A549 (cell line): ENCODE data around the gene SPATA12. TPM values are rescaled to one million over a fixed set of nuclear protein-coding genes. Genes with fewer than 3 reads are reported as not detected.

Experiments used
- ATAC-seq, 2 experiments: fragments of 200-7000 bp in 1 of 2; fragments of >200 bp in 1 of 2; cut with Nextera tagmentation in 1 of 2; cut with Tn5 transposase in 1 of 2; 3 replicates each; pipeline versions ENCODE4 v1.8.0 to v1.9.1; 2018 to 2020; ENCODE audit warnings: mild to moderate bottlenecking in 1 of 2, moderate library complexity in 1 of 2
- CTCF ChIA-PET: fragments of 300-600 bp; sonication (Branson Sonifier 250); formaldehyde crosslinking; extraction: SDS; loops from one replicate; lab custom pipeline; 2021; ENCODE audit warnings: antibody characterized with exemption, inconsistent platforms; lab: Yijun Ruan, JAX
- POLR2A ChIA-PET: fragments of 350-600 bp; formaldehyde crosslinking; extraction: SDS; loops from one replicate; lab custom pipeline; 2021; ENCODE audit warnings: antibody characterized with exemption, inconsistent platforms; lab: Yijun Ruan, JAX
- DNase-seq, 2 experiments: peaks; one replicate each; pipeline versions ENCODE4 v3.0.0 to v3.0.0-alpha.2; 2011 to 2016; ENCODE audit warnings: low read depth in 1 of 2, low spot score in 1 of 2
- FAIRE-seq: peaks from 2 replicates; lab custom pipeline; 2011; peaks lifted over from hg19 to GRCh38; lab: Jason Lieb, UNC
- H3K27ac ChIP-seq, 2 experiments: fragments of >200 bp; sonication (Bioruptor Twin); formaldehyde crosslinking; 3 replicates each; pipeline ENCODE4 v1.5.1; 2016 to 2017
- H3K4me1 ChIP-seq: fragments of >200 bp; sonication (Bioruptor Twin); formaldehyde crosslinking; 3 replicates; pipeline ENCODE4 v1.6.1; 2016
- H3K4me2 ChIP-seq: fragments of >200 bp; sonication (Bioruptor Twin); formaldehyde crosslinking; 3 replicates; pipeline ENCODE4 v1.6.1; 2016
- H3K4me3 ChIP-seq: fragments of >200 bp; sonication (Bioruptor Twin); formaldehyde crosslinking; 3 replicates; pipeline ENCODE4 v1.5.1; 2016
- H3K9me3 ChIP-seq: fragments of >200 bp; sonication (Bioruptor Twin); formaldehyde crosslinking; 3 replicates; pipeline ENCODE4 v1.6.1; 2016
- CBX2 ChIP-seq: fragments of 200-600 bp; sonication (generic); IDR thresholded peaks from 2 replicates; pipeline ENCODE4 v1.6.1; 2016; ENCODE audit warnings: low read depth, mild to moderate bottlenecking, borderline replicate concordance
- CBX8 ChIP-seq: fragments of 200-600 bp; sonication (generic); IDR thresholded peaks from 2 replicates; pipeline ENCODE4 v1.6.1; 2016
- CEBPB ChIP-seq, 2 experiments: fragments of >200 bp in 1 of 2; sonication (Bioruptor Twin) in 1 of 2; formaldehyde crosslinking in 1 of 2; IDR thresholded peaks; 2 replicates each; pipeline ENCODE4 v1.6.1; 2012 to 2016
- EHF ChIP-seq: fragments of 250-450 bp; sonication (Bioruptor Pico); IDR thresholded peaks from 2 replicates; pipeline ENCODE4 v1.5.0; 2020; ENCODE audit warnings: mild to moderate bottlenecking
- FOSB ChIP-seq: fragments of 250-450 bp; sonication (Bioruptor Pico); IDR thresholded peaks from 2 replicates; pipeline ENCODE4 v1.5.0; 2020; ENCODE audit warnings: mild to moderate bottlenecking, moderate library complexity
- FOSL2 ChIP-seq, 2 experiments: fragments of 450-650 bp in 1 of 2; fragments of >200 bp in 1 of 2; sonication (Bioruptor Twin) in 1 of 2; formaldehyde crosslinking; IDR thresholded peaks; 2 replicates each; pipeline versions ENCODE4 v1.5.0 to v1.6.1; 2016 to 2020; ENCODE audit warnings: mild to moderate bottlenecking in 1 of 2, moderate library complexity in 1 of 2
- GATA3 ChIP-seq: IDR thresholded peaks from 2 replicates; pipeline ENCODE4 v1.6.1; 2012; ENCODE audit warnings: borderline replicate concordance
- HOXA7 ChIP-seq: fragments of 250-450 bp; sonication (Bioruptor Pico); IDR thresholded peaks from 2 replicates; pipeline ENCODE4 v1.5.0; 2020; ENCODE audit warnings: mild to moderate bottlenecking, moderate library complexity
- HOXB5 ChIP-seq: fragments of 250-450 bp; sonication (Bioruptor Pico); IDR thresholded peaks from 2 replicates; pipeline ENCODE4 v1.5.0; 2020; ENCODE audit warnings: mild to moderate bottlenecking, moderate library complexity
- JUN ChIP-seq, 2 experiments: fragments of >200 bp; sonication (Bioruptor Twin); formaldehyde crosslinking; IDR thresholded peaks; 2 replicates in 1 of 2; 3 replicates in 1 of 2; pipeline ENCODE4 v1.6.1; 2016 to 2017
- KDM1A ChIP-seq: fragments of 200-600 bp; sonication (generic); IDR thresholded peaks from 2 replicates; pipeline ENCODE4 v1.6.1; 2016; ENCODE audit warnings: low read depth, mild to moderate bottlenecking
- MAFK ChIP-seq: fragments of 450-650 bp; IDR thresholded peaks from 2 replicates; pipeline ENCODE4 v1.6.1; 2014; ENCODE audit not compliant: partially characterized antibody
- MYC ChIP-seq: IDR thresholded peaks from 2 replicates; pipeline ENCODE4 v1.6.1; 2012; ENCODE audit warnings: mild to moderate bottlenecking, inconsistent platforms, low read length, improper control_type of control experiment, borderline replicate concordance
- NFE2L2 ChIP-seq: fragments of 150-350 bp; conservative IDR thresholded peaks from 2 replicates; pipeline ENCODE4 v1.6.1; 2014; ENCODE audit warnings: low read length
- POLR2AphosphoS2 ChIP-seq: conservative IDR thresholded peaks from 2 replicates; pipeline ENCODE4 v1.6.1; 2012; ENCODE audit warnings: low read length, improper control_type of control experiment, inconsistent platforms
- RNF2 ChIP-seq: fragments of 200-600 bp; sonication (generic); IDR thresholded peaks from 2 replicates; pipeline ENCODE4 v1.6.1; 2016; ENCODE audit warnings: low read depth, mild to moderate bottlenecking, antibody characterized with exemption, moderate library complexity, borderline replicate concordance
- SREBF2 ChIP-seq: fragments of 450-650 bp; IDR thresholded peaks from 2 replicates; pipeline ENCODE4 v1.6.1; 2014; ENCODE audit warnings: mild to moderate bottlenecking, moderate library complexity
- ZFP36 ChIP-seq: fragments of 450-650 bp; IDR thresholded peaks from 2 replicates; pipeline ENCODE4 v1.6.1; 2014; ENCODE audit warnings: borderline replicate concordance; ENCODE audit not compliant: partially characterized antibody
- ZNF302 ChIP-seq: fragments of 250-450 bp; sonication (Bioruptor Pico); IDR thresholded peaks from 2 replicates; pipeline ENCODE4 v1.9.0; 2021; ENCODE audit warnings: inconsistent platforms, mild to moderate bottlenecking, moderate library complexity
- ZSCAN20 ChIP-seq: fragments of 250-450 bp; sonication (Bioruptor Pico); IDR thresholded peaks from 2 replicates; pipeline ENCODE4 v1.8.0; 2022; ENCODE audit warnings: mild to moderate bottlenecking, moderate library complexity
- WGBS: methylation state at CpG from one replicate; pipeline ENCODE4 v1.1.6; 2017; ENCODE audit errors: missing lambda C conversion rate; 5-methylcytosine and 5-hydroxymethylcytosine counted together
- polyA plus RNA-seq, 4 experiments: library from polyadenylated mRNA; depleted of rRNA in 3 of 4; stranded (reverse); fragments of >200 nt; fragmentation: RNase III in 1 of 4; extraction: RNeasy Plus Mini Kit Qiagen cat#74134 plus additional on column Dnase treatment in 1 of 4; gene quantifications; 2 replicates in 3 of 4; 3 replicates in 1 of 4; pipeline ENCODE4 v1.2.3, GENCODE V29; 2011 to 2017
- TF ChIP-seq, protein P1 (sequence below): fragments of 250-450 bp; sonication (Bioruptor Pico); IDR thresholded peaks from 2 replicates; pipeline ENCODE4 v1.5.0; 2021; ENCODE audit warnings: mild to moderate bottlenecking, moderate library complexity, borderline replicate concordance
- TF ChIP-seq, protein P2 (sequence below): fragments of 150-350 bp; IDR thresholded peaks from 2 replicates; pipeline ENCODE4 v1.6.1; 2014; ENCODE audit warnings: low read depth, mild to moderate bottlenecking, low read length
- TF ChIP-seq, protein P3 (sequence below): fragments of >200 bp; sonication (Bioruptor Twin); formaldehyde crosslinking; IDR thresholded peaks from 2 replicates; pipeline ENCODE4 v1.6.1; 2016
- TF ChIP-seq, protein P4 (sequence below): fragments of >200 bp; sonication (Bioruptor Twin); formaldehyde crosslinking; IDR thresholded peaks from 3 replicates; pipeline ENCODE4 v1.5.1; 2016
- TF ChIP-seq, protein P5 (sequence below): IDR thresholded peaks from 2 replicates; pipeline ENCODE4 v1.6.1; 2012; ENCODE audit warnings: low read depth, borderline replicate concordance

SPATA12 gene
- polyA plus RNA-seq, 2 of the 4 experiments (the other 2 are of a cell fraction), result 0.17 to 0.18 TPM

- no peak overlapping the region for H3K27ac ChIP-seq
- H3K9me3 ChIP-seq, result no peaks in the 10 kb centered on the region
- ATAC-seq, result no peak
- ChIA-PET POLR2A (no interaction called here), CTCF (interaction anchor here (1.2 kb wide), 1 partner anchor 68 kb away, joined by 3 read pairs; no protein-coding TSS in a partner anchor)
- no peak for FAIRE-seq
- TF ChIP-seq ZFP36 (no peak), EHF (no peak), NFE2L2 (no peak), HOXB5 (no peak), RNF2 (no peak), MAFK (no peak)
- no peak overlapping the region for H3K4me3 ChIP-seq
- WGBS, result 95% methylated on average over 5 of the region's 5 CpGs
- no peaks in the 10 kb centered on the region for H3K4me1 ChIP-seq
- H3K4me2 ChIP-seq, result no peak overlapping the region
- no peak for DNase-seq
Observed at GRCh38 chr3:57031631-57032541, 28.6 kb upstream of the SPATA12 start.

GRCh38 chr3:57036952-57037351, 23.5 kb upstream of the SPATA12 start:
- DNase-seq (no peak), ATAC-seq (no peak)
- ChIA-PET CTCF (no interaction called here), POLR2A (no interaction called here)
- H3K4me1 ChIP-seq, result no peaks in the 10 kb centered on the region
- H3K4me2 ChIP-seq, result no peak overlapping the region
- no peak overlapping the region for H3K27ac ChIP-seq
- no peak overlapping the region for H3K4me3 ChIP-seq
- TF ChIP-seq JUN (IDR thresholded peaks at IDR 0.05) (no peak), MYC (no peak), MAFK (no peak), FOSL2 (IDR thresholded peaks at IDR 0.05) (no peak), FOSL2 (CRISPR knock-in tag; IDR thresholded peaks at IDR 0.05) (no peak), CBX2 (no peak), POLR2AphosphoS2 (no peak), NFE2L2 (no peak), ZSCAN20 (CRISPR knock-in tag) (no peak), GATA3 (no peak), ZFP36 (no peak)
- TF ChIP-seq, protein P1, sequence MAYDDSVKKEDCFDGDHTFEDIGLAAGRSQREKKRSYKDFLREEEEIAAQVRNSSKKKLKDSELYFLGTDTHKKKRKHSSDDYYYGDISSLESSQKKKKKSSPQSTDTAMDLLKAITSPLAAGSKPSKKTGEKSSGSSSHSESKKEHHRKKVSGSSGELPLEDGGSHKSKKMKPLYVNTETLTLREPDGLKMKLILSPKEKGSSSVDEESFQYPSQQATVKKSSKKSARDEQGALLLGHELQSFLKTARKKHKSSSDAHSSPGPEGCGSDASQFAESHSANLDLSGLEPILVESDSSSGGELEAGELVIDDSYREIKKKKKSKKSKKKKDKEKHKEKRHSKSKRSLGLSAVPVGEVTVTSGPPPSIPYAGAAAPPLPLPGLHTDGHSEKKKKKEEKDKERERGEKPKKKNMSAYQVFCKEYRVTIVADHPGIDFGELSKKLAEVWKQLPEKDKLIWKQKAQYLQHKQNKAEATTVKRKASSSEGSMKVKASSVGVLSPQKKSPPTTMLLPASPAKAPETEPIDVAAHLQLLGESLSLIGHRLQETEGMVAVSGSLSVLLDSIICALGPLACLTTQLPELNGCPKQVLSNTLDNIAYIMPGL (CRISPR knock-in tag), result no peak
- TF ChIP-seq, protein P2, sequence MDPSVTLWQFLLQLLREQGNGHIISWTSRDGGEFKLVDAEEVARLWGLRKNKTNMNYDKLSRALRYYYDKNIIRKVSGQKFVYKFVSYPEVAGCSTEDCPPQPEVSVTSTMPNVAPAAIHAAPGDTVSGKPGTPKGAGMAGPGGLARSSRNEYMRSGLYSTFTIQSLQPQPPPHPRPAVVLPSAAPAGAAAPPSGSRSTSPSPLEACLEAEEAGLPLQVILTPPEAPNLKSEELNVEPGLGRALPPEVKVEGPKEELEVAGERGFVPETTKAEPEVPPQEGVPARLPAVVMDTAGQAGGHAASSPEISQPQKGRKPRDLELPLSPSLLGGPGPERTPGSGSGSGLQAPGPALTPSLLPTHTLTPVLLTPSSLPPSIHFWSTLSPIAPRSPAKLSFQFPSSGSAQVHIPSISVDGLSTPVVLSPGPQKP, result no peak
- TF ChIP-seq, all 56 proteins: peak for 0
- FAIRE-seq, result no peak
- no peaks in the 10 kb centered on the region for H3K9me3 ChIP-seq
- WGBS, result 80% methylated on average over 3 of the region's 5 CpGs

DNA sequence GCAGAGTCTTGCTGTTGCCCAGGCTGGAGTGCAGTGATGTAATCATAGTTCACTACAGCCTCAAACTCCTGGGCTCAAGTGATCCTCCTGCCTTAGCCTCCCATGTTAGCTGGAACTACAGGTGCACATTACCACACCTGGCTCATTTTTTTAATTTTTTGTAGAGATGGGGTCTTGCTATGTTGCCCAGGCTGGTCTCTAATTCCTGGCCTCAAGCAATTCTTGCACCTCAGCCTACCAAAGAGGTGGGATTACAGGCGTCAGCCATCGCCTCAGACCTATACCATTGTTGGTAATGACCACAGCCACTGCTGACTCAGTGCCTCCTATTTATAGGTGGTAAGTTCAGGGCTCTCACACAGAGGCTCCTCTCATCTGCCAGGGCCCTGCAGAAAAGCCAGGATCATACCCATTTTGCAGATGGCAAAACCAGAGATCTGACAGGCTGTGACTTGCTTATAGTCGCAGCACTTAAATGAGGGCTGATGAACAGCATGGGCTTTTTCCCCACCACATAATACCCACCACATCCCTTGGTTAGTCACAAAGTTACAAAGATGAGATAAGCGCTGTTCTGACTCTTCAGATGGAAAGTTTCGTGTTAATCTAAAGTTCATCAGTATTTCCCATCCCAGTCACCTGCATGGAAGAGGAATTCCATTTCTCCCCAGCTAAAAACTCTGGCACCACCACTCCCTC, 21.8 kb upstream of the SPATA12 start:
- DNase-seq, result no peak
- CTCF ChIA-PET, result interaction anchor here (1.1 kb wide), 1 partner anchor 10 kb away, joined by 3 read pairs; no protein-coding TSS in a partner anchor
- no peak for TF ChIP-seq KDM1A
- TF ChIP-seq ZNF302 (CRISPR knock-in tag), result no peak
- TF ChIP-seq FOSB, result no peak
- TF ChIP-seq SREBF2, result no peak
- no peak for TF ChIP-seq MYC
- no peak for TF ChIP-seq CBX8
- TF ChIP-seq CEBPB (IDR thresholded peaks at IDR 0.05), result no peak
- no peak for TF ChIP-seq EHF
- TF ChIP-seq HOXA7, result no peak
- TF ChIP-seq, protein P3, sequence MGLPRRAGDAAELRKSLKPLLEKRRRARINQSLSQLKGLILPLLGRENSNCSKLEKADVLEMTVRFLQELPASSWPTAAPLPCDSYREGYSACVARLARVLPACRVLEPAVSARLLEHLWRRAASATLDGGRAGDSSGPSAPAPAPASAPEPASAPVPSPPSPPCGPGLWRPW, result no peak
- TF ChIP-seq, protein P4, sequence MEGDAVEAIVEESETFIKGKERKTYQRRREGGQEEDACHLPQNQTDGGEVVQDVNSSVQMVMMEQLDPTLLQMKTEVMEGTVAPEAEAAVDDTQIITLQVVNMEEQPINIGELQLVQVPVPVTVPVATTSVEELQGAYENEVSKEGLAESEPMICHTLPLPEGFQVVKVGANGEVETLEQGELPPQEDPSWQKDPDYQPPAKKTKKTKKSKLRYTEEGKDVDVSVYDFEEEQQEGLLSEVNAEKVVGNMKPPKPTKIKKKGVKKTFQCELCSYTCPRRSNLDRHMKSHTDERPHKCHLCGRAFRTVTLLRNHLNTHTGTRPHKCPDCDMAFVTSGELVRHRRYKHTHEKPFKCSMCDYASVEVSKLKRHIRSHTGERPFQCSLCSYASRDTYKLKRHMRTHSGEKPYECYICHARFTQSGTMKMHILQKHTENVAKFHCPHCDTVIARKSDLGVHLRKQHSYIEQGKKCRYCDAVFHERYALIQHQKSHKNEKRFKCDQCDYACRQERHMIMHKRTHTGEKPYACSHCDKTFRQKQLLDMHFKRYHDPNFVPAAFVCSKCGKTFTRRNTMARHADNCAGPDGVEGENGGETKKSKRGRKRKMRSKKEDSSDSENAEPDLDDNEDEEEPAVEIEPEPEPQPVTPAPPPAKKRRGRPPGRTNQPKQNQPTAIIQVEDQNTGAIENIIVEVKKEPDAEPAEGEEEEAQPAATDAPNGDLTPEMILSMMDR, result no peak
- TF ChIP-seq, protein P5, sequence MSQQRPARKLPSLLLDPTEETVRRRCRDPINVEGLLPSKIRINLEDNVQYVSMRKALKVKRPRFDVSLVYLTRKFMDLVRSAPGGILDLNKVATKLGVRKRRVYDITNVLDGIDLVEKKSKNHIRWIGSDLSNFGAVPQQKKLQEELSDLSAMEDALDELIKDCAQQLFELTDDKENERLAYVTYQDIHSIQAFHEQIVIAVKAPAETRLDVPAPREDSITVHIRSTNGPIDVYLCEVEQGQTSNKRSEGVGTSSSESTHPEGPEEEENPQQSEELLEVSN, result no peak

More for the DNA sequence above, 21.8 kb upstream of the SPATA12 start:
- FAIRE-seq (no peak), ATAC-seq (no peak)
- no peaks in the 10 kb centered on the region for H3K4me1 ChIP-seq
- POLR2A ChIA-PET, result no interaction called here
- no peak overlapping the region for H3K4me2 ChIP-seq
- no peak overlapping the region for H3K4me3 ChIP-seq
- no peaks in the 10 kb centered on the region for H3K9me3 ChIP-seq
- WGBS, result 92% methylated on average over 5 of the region's 5 CpGs
- H3K27ac ChIP-seq, result no peak overlapping the region
